GM10248 (cell line): ENCODE measurements around the gene NUCB1.

Experiments
- CTCF ChIA-PET: fragments of 300-600 bp; sonication (Branson Sonifier 250); formaldehyde crosslinking; extraction: SDS; loops from one replicate; lab custom pipeline; 2021; ENCODE audit warnings: antibody characterized with exemption; lab: Yijun Ruan, JAX
- POLR2A ChIA-PET: fragments of 350-650 bp; sonication (Branson Sonifier 250); formaldehyde crosslinking; extraction: SDS; loops from one replicate; lab custom pipeline; 2020; ENCODE audit warnings: antibody characterized with exemption; lab: Yijun Ruan, JAX
- DNase-seq: peaks from one replicate; pipeline ENCODE4 v3.0.0; 2012; ENCODE audit errors: extremely low spot score
- TF ChIP-seq, protein P1 (sequence below): IDR thresholded peaks from 2 replicates; pipeline ENCODE4 v1.5.1; 2012; ENCODE audit warnings: mild to moderate bottlenecking, low read depth; ENCODE audit errors: extremely low read depth, missing control alignments, control extremely low read depth

The NUCB1 gene

DNA sequence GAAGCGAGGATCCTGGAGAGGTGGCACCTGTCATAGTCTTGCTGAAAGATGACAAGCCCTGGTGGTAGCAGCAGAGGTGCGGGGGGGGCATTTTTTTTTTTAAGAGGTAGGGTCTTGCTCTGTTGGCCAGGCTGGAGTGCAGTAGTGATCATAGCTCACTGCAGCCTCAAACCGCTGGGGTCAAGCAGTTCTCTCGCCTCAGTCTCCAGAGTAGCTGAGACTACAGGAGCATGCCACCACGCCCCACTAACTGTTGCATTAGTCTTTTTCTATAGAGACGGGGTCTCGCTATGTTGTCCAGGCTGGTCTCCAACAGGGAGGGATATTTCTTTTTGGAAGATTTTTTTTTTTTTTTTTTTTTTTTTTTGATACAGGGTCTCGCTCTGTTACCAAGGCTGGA is 57.9 kb downstream of the NUCB1 start:
- DNase-seq = no peak
- CTCF ChIA-PET = interaction anchor here (1.1 to 1.3 kb wide), 2 partner anchors 25 to 72 kb away, joined by 3 to 5 read pairs; no protein-coding TSS in a partner anchor
- POLR2A ChIA-PET = interaction anchor here (1.2 kb wide), 1 partner anchor 77 kb away, joined by 5 read pairs; no protein-coding TSS in a partner anchor
- TF ChIP-seq, protein P1, sequence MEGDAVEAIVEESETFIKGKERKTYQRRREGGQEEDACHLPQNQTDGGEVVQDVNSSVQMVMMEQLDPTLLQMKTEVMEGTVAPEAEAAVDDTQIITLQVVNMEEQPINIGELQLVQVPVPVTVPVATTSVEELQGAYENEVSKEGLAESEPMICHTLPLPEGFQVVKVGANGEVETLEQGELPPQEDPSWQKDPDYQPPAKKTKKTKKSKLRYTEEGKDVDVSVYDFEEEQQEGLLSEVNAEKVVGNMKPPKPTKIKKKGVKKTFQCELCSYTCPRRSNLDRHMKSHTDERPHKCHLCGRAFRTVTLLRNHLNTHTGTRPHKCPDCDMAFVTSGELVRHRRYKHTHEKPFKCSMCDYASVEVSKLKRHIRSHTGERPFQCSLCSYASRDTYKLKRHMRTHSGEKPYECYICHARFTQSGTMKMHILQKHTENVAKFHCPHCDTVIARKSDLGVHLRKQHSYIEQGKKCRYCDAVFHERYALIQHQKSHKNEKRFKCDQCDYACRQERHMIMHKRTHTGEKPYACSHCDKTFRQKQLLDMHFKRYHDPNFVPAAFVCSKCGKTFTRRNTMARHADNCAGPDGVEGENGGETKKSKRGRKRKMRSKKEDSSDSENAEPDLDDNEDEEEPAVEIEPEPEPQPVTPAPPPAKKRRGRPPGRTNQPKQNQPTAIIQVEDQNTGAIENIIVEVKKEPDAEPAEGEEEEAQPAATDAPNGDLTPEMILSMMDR = no peak

DNA sequence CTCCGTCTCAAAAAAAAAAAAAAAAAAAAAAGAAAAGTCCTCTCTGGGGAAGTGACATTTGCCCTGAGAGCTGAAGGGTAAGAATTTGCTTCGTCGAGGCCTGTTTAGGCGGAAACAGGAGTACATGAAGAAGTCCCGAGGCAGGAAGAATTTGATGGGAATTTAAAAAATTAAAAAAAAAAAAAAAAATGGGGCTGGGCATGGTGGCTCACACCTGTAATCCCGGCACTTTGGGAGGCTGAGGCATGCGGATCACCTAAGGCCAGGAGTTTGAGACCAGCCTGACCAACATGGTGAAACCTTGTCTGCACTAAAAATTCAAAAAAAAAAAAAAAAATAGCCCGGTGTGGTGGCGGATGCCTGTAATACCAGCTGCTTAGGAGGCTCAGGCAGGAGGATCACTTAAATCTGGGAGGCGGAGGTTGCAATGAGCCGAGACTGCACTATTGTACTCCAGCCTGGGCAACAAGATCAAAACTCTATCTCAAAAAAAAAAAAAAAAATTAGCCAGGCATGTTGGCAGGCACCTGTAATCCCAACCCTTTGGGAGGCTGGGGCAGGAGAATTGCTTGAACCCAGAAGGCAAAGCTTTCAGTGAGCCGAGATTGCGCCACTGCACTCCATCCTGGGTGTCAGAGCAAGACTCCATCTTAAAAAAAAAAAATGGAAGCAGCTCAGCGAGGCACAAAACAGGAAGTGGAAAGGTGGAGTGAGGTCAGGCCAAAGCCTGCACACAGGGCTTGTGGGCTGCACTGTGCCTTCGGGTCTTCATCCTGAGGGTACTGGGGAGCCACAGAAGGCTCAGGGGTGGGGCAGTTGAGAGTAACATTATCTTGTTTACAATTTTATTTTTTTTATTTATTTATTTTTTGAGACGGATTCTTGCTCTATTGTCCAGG is 59.5 kb downstream of the NUCB1 start:
- TF ChIP-seq, protein P1 = no peak
- no peak for DNase-seq
- POLR2A ChIA-PET = interaction anchor here (0.7 to 1.2 kb wide), 3 partner anchors 9 to 80 kb away, joined by 4 to 8 read pairs (median 5); no protein-coding TSS in a partner anchor
- CTCF ChIA-PET = interaction anchor here (1.1 to 2.2 kb wide), 2 partner anchors 11 to 34 kb away, joined by 4 to 7 read pairs; partner anchors contain the start of genes GYS1 and RUVBL2

- POLR2A ChIA-PET = interaction anchor here (0.6 to 1.4 kb wide), 2 partner anchors 61 to 80 kb away, joined by 5 read pairs; partner anchors contain the start of gene NUCB1
- no peak for DNase-seq
Observed at GRCh38 chr19:48961051-48961649, 61.0 kb downstream of the NUCB1 start.

DNA sequence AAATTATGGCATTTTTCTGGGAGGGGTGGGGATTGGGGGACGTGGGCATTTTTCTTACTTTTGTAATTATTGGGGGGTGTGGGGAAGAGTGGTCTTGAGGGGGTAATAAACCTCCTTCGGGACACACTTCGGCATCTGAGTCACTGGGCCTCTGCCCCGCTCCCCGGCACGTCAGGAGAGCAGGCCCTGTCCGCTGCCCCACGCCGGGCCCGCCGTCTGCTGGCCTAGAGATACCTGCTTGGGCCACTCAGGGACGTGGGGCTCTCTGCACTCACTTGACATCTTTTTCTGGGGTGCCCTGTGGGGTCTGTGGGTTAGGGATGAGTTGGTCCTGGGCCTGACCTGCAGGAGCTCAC is 61.5 kb downstream of the NUCB1 start:
- no peak for DNase-seq
- TF ChIP-seq, protein P1 = no peak
- ChIA-PET CTCF (interaction anchor here (1.1 to 2.2 kb wide), 3 partner anchors 9 to 32 kb away, joined by 3 to 7 read pairs (median 5); partner anchors contain the start of genes GYS1 and RUVBL2), POLR2A (interaction anchor here (0.9 to 1.4 kb wide), 5 partner anchors 10 to 89 kb away, joined by 3 to 12 read pairs (median 5); partner anchors contain the start of genes NUCB1 and PPP1R15A)

More at GRCh38 chr19:48961051-48961649, 61.0 kb downstream of the NUCB1 start:
- TF ChIP-seq, protein P1 = no peak
- CTCF ChIA-PET = interaction anchor here (1.5 to 2.2 kb wide), 2 partner anchors 9 to 32 kb away, joined by 3 to 7 read pairs; partner anchors contain the start of genes GYS1 and RUVBL2

DNA sequence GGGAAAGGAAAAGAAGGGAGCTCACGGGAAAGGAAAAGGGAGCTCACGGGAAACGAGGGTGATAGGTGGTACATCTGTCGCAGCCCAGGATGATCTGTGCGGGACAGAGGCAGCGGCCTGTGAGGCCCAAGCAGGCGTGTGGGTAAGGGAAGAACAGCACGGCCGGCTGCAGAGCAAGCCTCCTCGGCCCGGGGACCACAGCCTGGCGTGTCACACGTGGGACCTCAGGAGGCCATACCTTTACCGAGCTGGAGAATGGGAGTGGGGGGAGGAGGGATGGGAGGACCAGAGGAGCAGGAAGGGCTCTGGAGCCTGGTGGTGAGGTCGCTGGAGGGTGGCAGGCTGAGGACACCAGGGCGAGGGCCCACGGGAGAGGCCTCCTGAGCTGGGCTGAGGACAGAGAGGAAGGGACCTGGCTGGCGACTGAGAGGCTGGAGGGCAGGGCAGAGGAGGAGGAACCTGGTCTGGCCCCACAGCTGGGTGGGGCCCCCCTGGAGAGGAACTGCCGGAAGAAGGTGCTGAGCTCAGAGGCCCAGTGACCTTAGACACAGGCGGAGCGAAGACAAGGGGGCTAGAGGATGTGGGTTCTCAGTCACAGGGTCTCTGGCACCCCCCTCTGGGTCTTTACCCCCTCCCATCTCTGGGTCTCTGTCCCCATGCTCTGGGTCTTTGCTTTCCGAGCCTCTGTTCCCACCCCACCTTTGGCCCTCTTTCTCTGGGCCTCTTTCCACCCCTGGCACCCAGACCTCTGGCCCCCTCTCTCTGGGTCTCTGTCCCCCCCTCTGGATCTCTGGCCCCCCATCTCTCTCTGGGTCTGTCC is 62.1 kb downstream of the NUCB1 start:
- POLR2A ChIA-PET = interaction anchor here (0.5 to 1.4 kb wide), 12 partner anchors 9 to 460 kb away, joined by 3 to 12 read pairs (median 3); partner anchors contain the start of genes NUCB1 and PPP1R15A
- TF ChIP-seq, protein P1 = no peak
- CTCF ChIA-PET = interaction anchor here (1.1 to 1.5 kb wide), 2 partner anchors 8 to 31 kb away, joined by 3 to 5 read pairs; partner anchors contain the start of genes GYS1 and RUVBL2
- peak; percentile 85 for DNase-seq
